Activated T-helper 17 cell treated with anti-CD3 and anti-CD28 coated beads, Interleukin-2, amount 50 U/mL, for 72 hours (primary cell): ENCODE measurements around the gene NCAM1. TPM values are rescaled to one million over a fixed set of nuclear protein-coding genes. Genes with fewer than 3 reads are reported as not detected.

Source experiments
- ATAC-seq: fragments of 150-1000 bp; cut with Tn5 transposase; replicated peaks from 2 replicates; pipeline ENCODE4 v1.10.0; 2021; ENCODE audit warnings: mild to moderate bottlenecking, moderate library complexity
- H3K27ac Mint-ChIP-seq: one replicate; pipeline ENCODE4 v1.8.0; 2022; ENCODE audit warnings: mixed read lengths
- H3K27me3 Mint-ChIP-seq: one replicate; pipeline ENCODE4 v1.8.0; 2022; ENCODE audit warnings: mixed read lengths
- H3K36me3 Mint-ChIP-seq: one replicate; pipeline ENCODE4 v1.8.0; 2022; ENCODE audit warnings: low read depth, mild to moderate bottlenecking, mixed read lengths
- H3K4me1 Mint-ChIP-seq: one replicate; pipeline ENCODE4 v1.8.0; 2022; ENCODE audit warnings: mixed read lengths
- H3K4me3 Mint-ChIP-seq: one replicate; pipeline ENCODE4 v1.8.0; 2022; ENCODE audit warnings: mild to moderate bottlenecking, mixed read lengths
- H3K9me3 Mint-ChIP-seq: one replicate; pipeline ENCODE4 v1.8.0; 2022; ENCODE audit warnings: mixed read lengths
- total RNA-seq, 2 donors: library from RNA; stranded (reverse); gene quantifications; one replicate each; pipeline ENCODE4 v1.2.3, GENCODE V29; 2022

The NCAM1 gene
- total RNA-seq, 2 donors from 2014 or later, result not detected

DNA sequence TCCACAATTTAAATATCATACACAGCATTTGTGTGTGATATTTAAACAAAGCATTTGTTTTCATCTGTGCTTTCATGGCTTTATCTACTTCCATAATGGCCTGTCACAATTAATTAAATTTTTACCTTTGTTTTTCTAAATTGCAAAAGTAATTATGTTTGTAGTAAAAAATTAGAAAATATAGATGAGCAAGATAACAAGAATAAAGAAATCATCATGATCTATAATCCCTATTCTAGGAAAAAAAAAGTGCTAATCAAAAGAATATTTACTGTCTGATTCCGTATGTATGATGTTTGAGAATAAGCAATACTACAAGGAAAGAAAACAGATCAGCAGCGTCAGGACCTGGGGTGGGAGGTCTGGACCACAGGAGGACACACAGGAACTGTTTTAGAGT, 149.9 kb downstream of the NCAM1 start:
- ATAC-seq, result no peak
- H3K36me3 Mint-ChIP-seq, result no peaks in the 10 kb centered on the region
- H3K27ac Mint-ChIP-seq, result no peak overlapping the region
- H3K4me1 Mint-ChIP-seq, result no peaks in the 10 kb centered on the region
- H3K27me3 Mint-ChIP-seq, result peaks cover 17% of the 10 kb centered on the region
- H3K9me3 Mint-ChIP-seq, result no peaks in the 10 kb centered on the region
- H3K4me3 Mint-ChIP-seq, result no peak overlapping the region

DNA sequence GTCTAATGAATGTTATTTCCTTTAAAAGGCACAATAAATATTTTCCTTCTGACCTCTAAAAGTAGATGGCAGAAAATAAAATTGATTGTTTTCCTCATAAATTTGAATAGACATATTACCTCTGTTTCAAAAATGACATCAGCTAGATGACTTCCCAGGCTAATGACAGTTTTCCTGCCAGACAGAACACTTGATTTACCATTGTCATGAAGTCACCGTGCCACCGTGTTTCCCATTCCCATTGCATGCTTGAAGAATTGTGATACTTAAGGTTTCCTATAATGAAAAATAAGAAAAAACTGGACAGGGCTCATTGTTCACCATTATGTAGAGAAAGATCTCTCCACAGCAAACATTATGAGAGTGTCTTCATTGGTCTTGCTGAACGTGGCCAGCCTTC, 151.1 kb downstream of the NCAM1 start:
- no peaks in the 10 kb centered on the region for H3K9me3 Mint-ChIP-seq
- no peaks in the 10 kb centered on the region for H3K36me3 Mint-ChIP-seq
- no peak for ATAC-seq
- H3K4me1 Mint-ChIP-seq, result no peaks in the 10 kb centered on the region
- no peak overlapping the region for H3K4me3 Mint-ChIP-seq
- peaks cover 13% of the 10 kb centered on the region for H3K27me3 Mint-ChIP-seq
- H3K27ac Mint-ChIP-seq, result no peak overlapping the region

DNA sequence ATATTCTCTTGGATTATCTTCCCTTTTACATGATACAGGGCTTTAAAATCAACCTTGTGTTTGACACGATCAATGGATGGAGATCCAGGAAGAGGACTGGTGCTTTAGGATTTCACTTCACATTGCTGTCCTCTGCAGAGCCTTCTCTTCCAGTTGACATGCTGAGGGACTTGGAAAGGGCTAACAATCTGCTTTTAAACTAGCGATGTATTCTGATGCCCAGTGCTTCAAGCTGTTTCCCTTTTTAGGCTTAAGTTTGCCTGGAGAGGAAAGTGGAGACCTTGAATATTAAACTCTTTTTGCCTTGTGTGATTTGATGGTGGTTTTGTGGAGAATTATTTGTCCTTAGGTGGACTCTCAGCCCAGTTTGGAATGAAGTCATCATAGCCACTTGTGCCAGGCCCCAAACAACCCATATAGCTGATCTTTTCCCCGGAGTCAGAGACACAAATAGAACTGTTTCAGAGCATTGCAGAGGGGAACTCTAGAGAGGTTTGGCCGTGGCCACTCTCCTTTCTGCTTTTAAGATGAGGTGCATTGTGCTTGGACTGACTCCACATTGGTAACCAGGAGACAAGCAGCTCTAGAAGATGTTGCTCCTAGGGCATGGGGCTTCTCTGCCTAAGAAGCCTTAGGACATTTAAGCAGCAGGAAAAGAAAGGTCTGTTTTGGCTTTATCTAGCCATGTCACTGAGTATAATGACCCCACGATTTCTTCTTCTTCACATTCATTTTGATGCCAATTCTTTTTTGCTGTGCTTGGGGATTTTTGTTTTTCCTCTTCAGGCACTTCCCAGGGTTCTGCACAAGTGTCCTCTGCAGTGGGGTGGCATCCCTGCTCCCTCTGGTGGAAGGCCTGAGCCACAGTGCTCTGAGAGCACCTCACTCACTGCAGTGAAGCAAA, 152.8 kb downstream of the NCAM1 start:
- H3K4me1 Mint-ChIP-seq, result no peaks in the 10 kb centered on the region

DNA sequence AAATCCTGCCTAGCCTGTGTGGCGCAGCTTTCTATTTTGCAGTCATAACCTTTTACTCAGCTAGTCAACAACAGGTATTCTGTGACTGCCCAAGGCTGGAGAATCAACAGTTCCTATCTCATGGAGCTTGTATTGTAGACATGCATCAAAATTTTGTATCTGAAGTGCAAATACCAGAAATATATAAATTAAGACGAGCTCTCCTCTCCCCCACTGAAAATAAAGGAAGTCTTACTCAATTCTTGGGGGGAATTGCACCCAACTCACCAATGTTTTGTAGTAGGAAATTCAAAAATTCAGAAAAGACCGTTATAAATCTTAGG, 153.4 kb downstream of the NCAM1 start:
- H3K27me3 Mint-ChIP-seq, result peaks cover 13% of the 10 kb centered on the region
- no peak overlapping the region for H3K4me3 Mint-ChIP-seq
- H3K9me3 Mint-ChIP-seq, result no peaks in the 10 kb centered on the region

More for the DNA sequence above, 152.8 kb downstream of the NCAM1 start:
- Mint-ChIP-seq H3K4me3 (no peak overlapping the region), H3K36me3 (no peaks in the 10 kb centered on the region), H3K27ac (no peak overlapping the region), H3K27me3 (peaks cover 14% of the 10 kb centered on the region), H3K9me3 (no peaks in the 10 kb centered on the region)
- ATAC-seq, result no peak

DNA sequence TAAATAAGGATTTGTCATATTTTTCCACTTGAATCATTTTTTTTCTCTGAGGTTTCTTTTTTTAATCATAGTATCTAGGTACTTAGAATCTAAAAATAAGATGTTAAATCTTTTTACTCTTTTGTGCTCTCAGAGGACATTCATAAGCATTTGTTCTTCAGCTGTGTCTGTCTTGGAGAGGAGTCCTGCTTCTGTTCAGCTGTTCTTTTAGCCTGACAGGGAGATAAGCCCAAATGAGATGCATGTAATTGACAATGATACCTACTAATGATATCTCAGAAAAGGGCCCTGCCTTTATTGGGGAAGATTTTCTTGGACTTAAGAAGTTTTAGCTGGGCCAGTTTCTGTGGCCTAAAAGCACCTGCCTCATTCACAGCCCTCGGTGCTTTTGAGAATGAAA, 156.9 kb downstream of the NCAM1 start:
- peaks cover 19% of the 10 kb centered on the region for H3K27me3 Mint-ChIP-seq
- H3K9me3 Mint-ChIP-seq, result no peaks in the 10 kb centered on the region
- no peak for ATAC-seq
- no peak overlapping the region for H3K4me3 Mint-ChIP-seq
- no peak overlapping the region for H3K27ac Mint-ChIP-seq
- no peaks in the 10 kb centered on the region for H3K36me3 Mint-ChIP-seq
- no peaks in the 10 kb centered on the region for H3K4me1 Mint-ChIP-seq

More for the DNA sequence above, 153.4 kb downstream of the NCAM1 start:
- H3K27ac Mint-ChIP-seq, result no peak overlapping the region
- no peaks in the 10 kb centered on the region for H3K4me1 Mint-ChIP-seq
- no peak for ATAC-seq
- no peaks in the 10 kb centered on the region for H3K36me3 Mint-ChIP-seq

DNA sequence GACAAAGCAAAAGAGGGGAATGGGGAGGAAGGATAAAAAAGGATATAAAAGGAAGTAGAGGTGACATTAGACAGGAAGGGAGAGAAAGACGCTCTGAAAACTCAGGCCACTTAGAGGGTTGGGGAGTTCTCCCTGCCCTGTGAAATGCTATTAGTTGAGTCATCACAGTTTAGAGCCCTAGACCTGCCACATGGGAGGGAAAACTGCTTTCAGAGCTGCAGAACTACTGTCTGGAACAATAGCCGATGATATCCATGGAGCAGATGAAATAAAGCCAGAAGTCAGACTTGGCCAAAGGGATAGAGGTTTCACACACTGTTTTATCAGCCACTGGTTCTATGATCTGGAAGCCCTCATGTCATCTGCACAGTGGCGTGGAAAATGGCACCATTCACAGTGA, 157.9 kb downstream of the NCAM1 start:
- H3K36me3 Mint-ChIP-seq, result no peaks in the 10 kb centered on the region
- H3K9me3 Mint-ChIP-seq, result no peaks in the 10 kb centered on the region
- peaks cover 19% of the 10 kb centered on the region for H3K27me3 Mint-ChIP-seq

DNA sequence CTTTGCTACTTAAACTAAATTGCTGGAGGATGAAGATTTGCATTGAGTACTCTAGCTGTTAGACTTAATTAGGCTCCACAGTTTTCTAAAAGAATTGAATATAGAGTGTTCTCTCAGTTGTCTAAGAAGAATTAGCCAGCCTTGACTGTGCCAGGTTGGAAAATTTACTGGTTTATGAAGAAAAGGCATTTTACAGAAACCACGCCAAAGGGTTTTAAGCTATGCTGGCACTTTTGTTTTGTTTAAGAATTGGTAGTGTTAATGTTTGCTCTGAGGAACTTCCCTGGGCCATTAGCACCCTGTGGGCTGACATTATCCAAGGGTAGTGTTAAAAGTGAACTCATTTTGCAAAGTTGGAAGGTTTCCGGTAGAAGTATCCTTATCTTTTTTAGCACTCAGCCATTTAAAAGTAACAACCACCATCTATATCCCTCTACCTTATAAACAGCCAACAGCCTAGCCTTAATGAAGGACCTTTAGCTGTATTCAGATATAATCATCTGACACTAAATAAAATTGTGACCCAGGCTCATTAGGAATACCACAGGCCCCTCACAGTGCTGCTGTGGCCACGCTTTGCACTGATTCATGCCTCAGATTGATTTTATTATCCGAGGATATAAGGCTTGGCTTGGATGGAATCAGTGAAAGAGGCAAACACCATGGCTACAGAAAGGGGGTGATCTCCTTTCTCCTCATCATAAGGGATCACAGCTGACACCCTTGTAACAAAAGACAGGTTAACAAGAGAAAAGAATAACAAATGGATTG, 158.9 kb downstream of the NCAM1 start:
- Mint-ChIP-seq H3K9me3 (no peaks in the 10 kb centered on the region), H3K27me3 (peaks cover 16% of the 10 kb centered on the region), H3K4me1 (no peaks in the 10 kb centered on the region), H3K27ac (no peak overlapping the region), H3K36me3 (no peaks in the 10 kb centered on the region), H3K4me3 (no peak overlapping the region)
- no peak for ATAC-seq

More for the DNA sequence above, 157.9 kb downstream of the NCAM1 start:
- no peak for ATAC-seq
- H3K4me3 Mint-ChIP-seq, result no peak overlapping the region
- no peaks in the 10 kb centered on the region for H3K4me1 Mint-ChIP-seq
- H3K27ac Mint-ChIP-seq, result no peak overlapping the region

DNA sequence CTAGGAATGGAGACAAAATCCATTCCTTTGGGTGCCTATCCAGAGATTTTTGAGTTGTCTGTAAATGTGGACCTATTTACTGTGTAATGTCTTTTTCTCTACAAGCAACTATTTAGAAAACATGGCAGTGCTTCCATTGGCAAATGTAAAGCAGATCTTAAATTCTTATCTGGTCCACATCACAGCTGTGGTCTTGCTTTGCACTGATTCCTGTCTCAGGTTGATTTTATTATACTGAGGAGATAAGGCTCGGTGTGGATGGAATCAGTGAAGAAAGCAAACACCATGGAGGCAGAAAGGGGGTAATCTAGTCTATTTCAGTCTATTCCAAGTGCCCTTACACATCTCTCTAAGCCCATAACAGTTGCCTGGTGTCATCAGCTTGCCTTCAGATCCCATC, 160.5 kb downstream of the NCAM1 start:
- Mint-ChIP-seq H3K27me3 (peaks cover 19% of the 10 kb centered on the region), H3K9me3 (no peaks in the 10 kb centered on the region), H3K4me1 (no peaks in the 10 kb centered on the region), H3K36me3 (no peaks in the 10 kb centered on the region), H3K27ac (no peak overlapping the region), H3K4me3 (no peak overlapping the region)
- ATAC-seq, result no peak

DNA sequence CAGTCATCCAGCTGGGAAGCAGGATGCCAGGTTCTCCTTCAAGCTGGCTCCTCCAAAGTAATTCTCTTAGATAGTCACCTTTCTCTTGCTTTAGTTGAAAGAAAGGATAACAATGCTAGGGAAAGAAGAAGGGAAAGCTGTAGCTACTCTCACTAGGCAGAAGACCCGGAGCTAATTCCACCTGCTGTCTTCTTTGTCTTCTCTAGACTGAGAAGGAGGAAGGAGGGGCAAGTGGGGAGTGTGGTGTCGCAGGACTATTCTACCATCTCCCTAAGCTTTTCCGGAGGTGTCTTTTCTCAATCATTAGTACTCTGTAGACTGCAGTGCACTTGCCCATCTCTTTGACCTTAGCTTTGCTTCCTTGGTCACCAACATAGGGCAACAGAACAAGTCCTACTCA, 162.8 kb downstream of the NCAM1 start:
- no peak for ATAC-seq
- H3K4me1 Mint-ChIP-seq, result no peaks in the 10 kb centered on the region
- peaks cover 17% of the 10 kb centered on the region for H3K27me3 Mint-ChIP-seq
- H3K27ac Mint-ChIP-seq, result no peak overlapping the region
- no peak overlapping the region for H3K4me3 Mint-ChIP-seq
- H3K36me3 Mint-ChIP-seq, result no peaks in the 10 kb centered on the region
- H3K9me3 Mint-ChIP-seq, result no peaks in the 10 kb centered on the region

DNA sequence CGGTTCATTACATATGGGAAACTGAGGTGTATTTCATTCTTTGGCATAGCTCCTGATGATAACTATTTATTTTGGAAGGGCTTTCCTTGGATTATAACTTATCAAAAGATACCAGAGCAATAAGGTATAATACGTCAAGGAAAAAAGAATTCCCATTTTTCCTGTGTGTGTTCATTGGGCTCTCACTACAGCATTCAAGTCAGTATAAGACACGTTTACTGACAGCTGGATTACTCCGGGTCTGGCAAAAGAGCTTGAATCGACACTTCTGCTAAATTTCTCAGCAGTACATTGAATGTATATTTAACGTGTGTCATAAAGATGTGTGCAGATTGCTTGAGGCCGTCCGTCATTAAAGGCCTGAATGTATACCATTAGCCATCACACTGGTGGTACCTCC, 163.4 kb downstream of the NCAM1 start:
- no peak for ATAC-seq
- H3K4me3 Mint-ChIP-seq, result no peak overlapping the region
- H3K9me3 Mint-ChIP-seq, result no peaks in the 10 kb centered on the region
- no peak overlapping the region for H3K27ac Mint-ChIP-seq
- H3K36me3 Mint-ChIP-seq, result no peaks in the 10 kb centered on the region
- H3K27me3 Mint-ChIP-seq, result peaks cover 15% of the 10 kb centered on the region
- H3K4me1 Mint-ChIP-seq, result no peaks in the 10 kb centered on the region

DNA sequence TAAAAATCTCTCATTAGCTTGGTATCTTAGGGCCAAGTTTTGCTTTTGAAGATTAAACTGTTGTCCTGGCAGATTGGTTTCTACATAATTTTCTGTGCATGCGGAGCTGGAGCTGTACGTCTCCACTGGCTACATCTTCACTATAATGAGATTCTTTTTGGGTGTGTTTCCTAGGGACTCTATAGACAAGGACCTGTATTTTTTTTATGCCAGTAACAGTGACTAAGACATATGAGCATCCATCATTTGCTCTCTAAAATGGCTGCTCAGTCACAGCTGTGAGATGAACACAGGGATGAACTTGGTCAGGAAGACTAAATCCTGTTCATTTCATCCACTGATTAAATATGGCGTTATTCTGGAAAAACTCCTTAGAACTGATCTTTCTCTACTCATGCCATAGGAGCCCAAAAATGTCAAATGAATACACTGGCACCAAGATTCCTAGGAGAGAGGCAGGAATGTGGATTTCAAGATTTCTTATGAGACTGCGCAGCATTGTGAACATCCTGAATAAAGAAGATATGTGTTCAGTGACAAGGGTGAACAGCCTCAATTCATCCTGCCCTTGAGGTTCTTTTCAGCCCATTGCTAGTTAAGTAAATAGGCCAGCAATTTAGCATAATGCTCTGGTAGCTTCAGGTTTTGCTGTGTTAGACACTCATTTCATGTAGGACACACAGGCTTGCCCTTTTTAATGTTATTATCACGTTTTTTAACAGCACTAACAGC, 168.2 kb downstream of the NCAM1 start:
- H3K27me3 Mint-ChIP-seq, result peaks cover 6% of the 10 kb centered on the region
- no peaks in the 10 kb centered on the region for H3K36me3 Mint-ChIP-seq
- H3K27ac Mint-ChIP-seq, result no peak overlapping the region
- ATAC-seq, result no peak
- no peaks in the 10 kb centered on the region for H3K4me1 Mint-ChIP-seq
- no peaks in the 10 kb centered on the region for H3K9me3 Mint-ChIP-seq
- no peak overlapping the region for H3K4me3 Mint-ChIP-seq

DNA sequence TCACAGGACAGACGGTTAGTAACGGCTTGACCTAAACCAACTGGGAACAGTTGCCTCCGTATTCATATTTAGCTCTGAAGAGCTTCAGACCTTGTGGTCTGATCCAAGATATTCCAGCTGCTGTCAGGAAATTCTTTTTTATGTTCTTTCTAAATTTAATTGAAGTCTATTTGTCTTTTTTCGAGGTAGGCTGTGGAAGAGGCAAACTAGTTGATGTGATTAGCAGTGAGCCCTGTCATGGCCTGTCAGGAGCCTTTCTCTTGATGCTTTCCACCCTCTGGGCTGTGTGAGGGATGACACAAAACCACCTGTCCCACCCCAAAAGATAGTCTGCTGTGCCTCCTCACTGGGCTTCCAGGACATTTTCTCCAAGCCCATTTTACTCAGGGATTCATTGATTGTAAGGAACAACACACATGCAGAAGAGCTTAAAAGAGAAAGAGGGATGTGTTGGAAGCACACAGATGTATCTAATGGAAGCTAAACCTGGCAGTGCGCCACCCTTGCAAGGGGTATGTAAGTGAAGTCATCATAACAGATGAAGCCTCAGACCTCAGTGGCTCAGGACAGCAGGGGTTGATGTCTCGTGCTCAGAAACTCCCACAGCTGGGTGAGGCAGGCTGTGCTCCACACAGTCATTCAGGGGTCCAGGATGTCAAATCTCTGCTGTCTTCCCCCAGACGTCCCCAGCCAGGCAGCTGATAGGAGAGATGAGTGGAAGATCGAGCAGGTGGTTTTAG, 170.0 kb downstream of the NCAM1 start:
- no peak overlapping the region for H3K27ac Mint-ChIP-seq
- ATAC-seq, result no peak
- no peaks in the 10 kb centered on the region for H3K9me3 Mint-ChIP-seq
- H3K36me3 Mint-ChIP-seq, result no peaks in the 10 kb centered on the region
- no peak overlapping the region for H3K4me3 Mint-ChIP-seq
- peaks cover 14% of the 10 kb centered on the region for H3K27me3 Mint-ChIP-seq
- no peaks in the 10 kb centered on the region for H3K4me1 Mint-ChIP-seq

DNA sequence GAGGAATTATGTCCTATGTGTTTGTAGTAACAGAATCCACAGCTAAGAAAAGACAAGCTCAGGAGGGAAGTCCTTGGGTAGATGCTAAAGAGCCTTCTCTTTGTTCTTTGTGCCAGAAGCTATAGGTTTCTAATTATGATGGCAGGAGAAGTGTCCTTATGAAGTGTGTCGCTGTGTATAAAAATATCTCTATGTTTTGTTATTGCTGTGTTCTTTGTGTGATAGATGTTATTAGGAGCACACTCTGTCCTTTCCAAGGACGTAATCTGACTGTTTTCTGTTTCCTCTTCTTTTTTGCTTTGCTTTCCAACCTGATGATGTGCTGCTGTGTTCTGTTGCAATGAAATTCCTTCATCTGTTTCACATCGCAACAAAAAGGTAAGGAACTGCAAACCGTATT, 171.9 kb downstream of the NCAM1 start:
- ATAC-seq, result no peak
- H3K27ac Mint-ChIP-seq, result no peak overlapping the region
- H3K4me1 Mint-ChIP-seq, result no peaks in the 10 kb centered on the region
- H3K4me3 Mint-ChIP-seq, result no peak overlapping the region
- no peaks in the 10 kb centered on the region for H3K36me3 Mint-ChIP-seq
- H3K27me3 Mint-ChIP-seq, result peaks cover 24% of the 10 kb centered on the region
- no peaks in the 10 kb centered on the region for H3K9me3 Mint-ChIP-seq

DNA sequence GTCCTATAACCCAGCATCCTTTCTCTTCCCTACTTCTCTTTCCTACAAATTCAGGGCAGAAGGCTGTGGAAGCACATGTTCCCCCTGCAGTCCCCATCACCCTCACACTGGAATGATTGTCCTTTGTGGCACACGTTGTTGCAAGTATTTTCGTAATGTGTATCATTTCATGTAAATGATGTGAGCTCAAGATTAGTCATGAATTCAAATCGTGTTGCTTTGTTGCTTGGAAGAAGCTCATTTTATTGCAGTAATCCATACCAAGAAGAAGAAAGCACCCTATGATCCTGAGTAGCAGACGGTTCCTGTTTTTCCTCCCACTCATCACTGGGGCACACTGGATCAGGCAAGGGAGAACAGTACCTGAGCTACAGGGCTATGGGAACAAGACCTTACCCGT, 173.4 kb downstream of the NCAM1 start:
- Mint-ChIP-seq H3K27ac (no peak overlapping the region), H3K36me3 (no peaks in the 10 kb centered on the region), H3K4me1 (no peaks in the 10 kb centered on the region), H3K27me3 (peaks cover 31% of the 10 kb centered on the region), H3K9me3 (no peaks in the 10 kb centered on the region), H3K4me3 (no peak overlapping the region)
- ATAC-seq, result no peak
